SH-SY5Y (cell line): ENCODE results near the gene KSR1.

ENCODE experiments used
- GATA2 ChIP-seq: IDR thresholded peaks from 2 replicates; pipeline ENCODE4 v1.6.1; 2011; ENCODE audit warnings: mild to moderate bottlenecking, low read depth, low read length
- GATA3 ChIP-seq: IDR thresholded peaks from 2 replicates; pipeline ENCODE4 v1.6.1; 2011; ENCODE audit warnings: low read depth, mild to moderate bottlenecking, low read length, moderate library complexity

DNA sequence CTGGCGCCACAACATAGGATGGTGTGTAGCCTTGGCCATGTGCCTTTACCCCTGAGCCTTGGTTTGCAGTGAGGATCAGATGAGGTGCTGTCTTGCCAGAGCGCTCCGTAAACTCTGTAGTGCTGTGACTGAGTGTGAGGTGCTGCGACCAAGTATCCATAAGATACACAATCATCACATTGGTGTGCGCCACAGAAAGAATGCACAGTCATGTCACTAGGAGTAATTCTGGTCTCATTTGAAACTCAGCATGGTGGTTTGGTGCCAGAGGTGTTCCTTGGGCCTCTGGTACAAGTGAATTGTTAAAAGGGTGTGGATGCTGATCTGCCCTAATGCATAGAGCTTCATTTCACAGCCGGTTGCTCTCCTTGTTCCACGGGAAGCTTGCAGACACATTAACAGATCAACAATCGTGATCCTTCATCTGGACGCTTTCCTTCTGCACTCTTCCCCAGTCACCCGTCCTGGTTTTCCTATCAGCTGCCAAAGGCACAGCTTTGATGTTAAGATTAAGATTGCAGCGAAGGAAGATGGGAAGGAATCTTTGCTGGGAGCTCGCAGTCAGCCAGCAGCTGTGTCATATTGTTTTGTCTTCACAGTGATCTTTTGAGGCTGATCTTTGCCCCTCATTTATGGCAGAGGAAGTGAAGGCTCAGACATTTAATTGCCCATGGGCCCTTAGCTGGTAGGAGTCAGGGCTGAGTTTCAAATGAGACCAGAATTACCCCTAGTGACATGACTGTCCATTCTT is 79.1 kb downstream of the KSR1 start:
- no peak for TF ChIP-seq GATA3
- TF ChIP-seq GATA2: no peak
